Loucy (cell line): ENCODE measurements around the gene KRT86.

Experiments used
- H2AFZ ChIP-seq: fragments of 200-600 bp; sonication (generic); 2 replicates; pipeline ENCODE4 v1.6.0; 2016; ENCODE audit warnings: antibody characterized with exemption, mild to moderate bottlenecking, low read length, moderate library complexity
- H3F3A ChIP-seq: fragments of 200-600 bp; 2 replicates; pipeline ENCODE4 v1.6.0; 2016; ENCODE audit warnings: antibody characterized with exemption, low read depth, mild to moderate bottlenecking
- H3K27me3 ChIP-seq: fragments of 200-600 bp; sonication (generic); 2 replicates; pipeline ENCODE4 v1.6.1; 2014; ENCODE audit warnings: low read length, mild to moderate bottlenecking; ENCODE audit not compliant: insufficient read depth, poor library complexity, severe bottlenecking
- H3K36me3 ChIP-seq: fragments of 200-600 bp; sonication (generic); 2 replicates; pipeline ENCODE4 v1.6.1; 2016; ENCODE audit warnings: low read length; ENCODE audit not compliant: insufficient read depth
- H3K4me1 ChIP-seq: fragments of 200-600 bp; sonication (generic); 2 replicates; pipeline ENCODE4 v1.5.1; 2014; ENCODE audit warnings: low read length, mild to moderate bottlenecking; ENCODE audit not compliant: insufficient read depth, poor library complexity, severe bottlenecking
- H3K4me2 ChIP-seq: fragments of 200-600 bp; sonication (generic); 2 replicates; pipeline ENCODE4 v1.6.0; 2014; ENCODE audit warnings: antibody characterized with exemption, low read length, low read depth, mild to moderate bottlenecking; ENCODE audit not compliant: poor library complexity, severe bottlenecking
- H3K4me3 ChIP-seq: fragments of 200-600 bp; sonication (generic); 2 replicates; pipeline ENCODE4 v1.5.1; 2014; ENCODE audit warnings: low read length, mild to moderate bottlenecking, mixed read lengths; ENCODE audit not compliant: poor library complexity, severe bottlenecking
- H3K79me2 ChIP-seq: fragments of 200-600 bp; sonication (generic); 2 replicates; pipeline ENCODE4 v1.6.1; 2014; ENCODE audit warnings: low read length; ENCODE audit not compliant: insufficient read depth
- H3K9ac ChIP-seq: fragments of 200-600 bp; sonication (generic); 2 replicates; pipeline ENCODE4 v1.6.0; 2014; ENCODE audit warnings: mild to moderate bottlenecking, low read depth, low read length, moderate library complexity; ENCODE audit not compliant: poor library complexity, severe bottlenecking
- H3K9me2 ChIP-seq: fragments of 200-600 bp; sonication (generic); replicated peaks from 2 replicates; pipeline ENCODE4 v1.6.1; 2016; ENCODE audit warnings: low read depth, low read length, mixed read lengths
- H3K9me3 ChIP-seq: fragments of 200-600 bp; sonication (generic); 2 replicates; pipeline ENCODE4 v1.6.1; 2014; ENCODE audit warnings: mild to moderate bottlenecking, antibody characterized with exemption, low read length, low read depth; ENCODE audit not compliant: insufficient read depth
- H4K20me1 ChIP-seq: fragments of 200-600 bp; sonication (generic); 2 replicates; pipeline ENCODE4 v1.6.0; 2014; ENCODE audit warnings: antibody characterized with exemption, low read length, mild to moderate bottlenecking; ENCODE audit not compliant: insufficient read depth, poor library complexity, severe bottlenecking
- EZH2phosphoT487 ChIP-seq: fragments of 200-600 bp; IDR thresholded peaks from 2 replicates; pipeline ENCODE4 v1.6.1; 2018; ENCODE audit warnings: antibody characterized with exemption, mild to moderate bottlenecking, moderate library complexity, borderline replicate concordance
- TF ChIP-seq, protein P1 (sequence below): fragments of 200-600 bp; sonication (generic); conservative IDR thresholded peaks from 2 replicates; pipeline ENCODE4 v1.5.1; 2014; ENCODE audit warnings: mild to moderate bottlenecking, antibody characterized with exemption, low read length

KRT86 gene

DNA sequence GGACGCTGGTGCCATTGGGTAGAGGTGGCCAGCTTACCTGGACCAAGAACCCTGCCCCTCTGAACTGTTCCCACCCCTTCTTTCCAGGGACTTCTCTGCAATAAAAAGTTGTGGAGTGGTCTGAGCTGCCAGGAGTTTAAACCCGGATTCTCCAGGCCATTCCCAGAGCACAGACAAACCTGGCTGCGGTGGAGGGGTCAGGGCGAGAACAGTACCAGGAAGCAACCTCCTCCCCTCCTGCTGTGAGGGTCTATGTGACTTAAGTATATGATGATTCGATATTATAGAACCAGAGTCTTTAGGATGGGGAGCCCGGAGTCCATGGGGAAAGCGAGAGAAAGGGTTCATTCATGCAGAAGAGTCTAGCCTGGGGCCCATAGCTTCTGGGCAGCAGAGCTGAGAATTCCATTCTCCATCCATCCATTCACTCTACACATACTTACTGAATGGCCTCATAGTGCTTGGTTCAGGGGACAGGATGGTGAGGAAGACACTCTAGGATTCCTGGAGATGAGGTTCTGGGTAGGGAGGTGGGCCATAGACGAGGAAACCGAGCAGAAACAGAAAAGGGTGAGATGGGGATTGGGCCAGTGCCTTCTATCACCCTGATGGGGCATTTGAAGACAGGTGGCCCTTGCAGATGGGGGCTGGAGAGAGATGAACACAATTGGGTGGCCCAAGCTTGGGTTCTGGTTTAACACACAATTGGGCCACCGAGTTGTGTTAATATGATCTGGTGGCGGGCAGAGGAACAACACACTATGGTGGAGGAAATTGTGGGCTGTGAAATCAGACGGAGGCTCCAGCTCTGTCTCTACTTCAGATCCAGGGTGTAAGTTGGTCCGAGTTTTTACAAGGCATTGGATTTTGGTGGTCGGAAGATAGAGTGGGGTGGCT is 5.2 kb downstream of the KRT86 start:
- no peaks in the 10 kb centered on the region for H3K27me3 ChIP-seq
- H2AFZ ChIP-seq: no peak overlapping the region
- no peaks in the 10 kb centered on the region for H3K9me3 ChIP-seq
- no peaks in the 10 kb centered on the region for H3K9me2 ChIP-seq
- peaks cover 25% of the 10 kb centered on the region for H3K4me1 ChIP-seq
- H4K20me1 ChIP-seq: no peaks in the 10 kb centered on the region
- H3K4me2 ChIP-seq: peak overlapping the region; percentile 58
- no peak overlapping the region for H3K4me3 ChIP-seq
- no peaks in the 10 kb centered on the region for H3K79me2 ChIP-seq
- no peaks in the 10 kb centered on the region for H3F3A ChIP-seq
- H3K9ac ChIP-seq: no peak overlapping the region
- TF ChIP-seq, protein P1, sequence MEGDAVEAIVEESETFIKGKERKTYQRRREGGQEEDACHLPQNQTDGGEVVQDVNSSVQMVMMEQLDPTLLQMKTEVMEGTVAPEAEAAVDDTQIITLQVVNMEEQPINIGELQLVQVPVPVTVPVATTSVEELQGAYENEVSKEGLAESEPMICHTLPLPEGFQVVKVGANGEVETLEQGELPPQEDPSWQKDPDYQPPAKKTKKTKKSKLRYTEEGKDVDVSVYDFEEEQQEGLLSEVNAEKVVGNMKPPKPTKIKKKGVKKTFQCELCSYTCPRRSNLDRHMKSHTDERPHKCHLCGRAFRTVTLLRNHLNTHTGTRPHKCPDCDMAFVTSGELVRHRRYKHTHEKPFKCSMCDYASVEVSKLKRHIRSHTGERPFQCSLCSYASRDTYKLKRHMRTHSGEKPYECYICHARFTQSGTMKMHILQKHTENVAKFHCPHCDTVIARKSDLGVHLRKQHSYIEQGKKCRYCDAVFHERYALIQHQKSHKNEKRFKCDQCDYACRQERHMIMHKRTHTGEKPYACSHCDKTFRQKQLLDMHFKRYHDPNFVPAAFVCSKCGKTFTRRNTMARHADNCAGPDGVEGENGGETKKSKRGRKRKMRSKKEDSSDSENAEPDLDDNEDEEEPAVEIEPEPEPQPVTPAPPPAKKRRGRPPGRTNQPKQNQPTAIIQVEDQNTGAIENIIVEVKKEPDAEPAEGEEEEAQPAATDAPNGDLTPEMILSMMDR: no peak
- no peak for TF ChIP-seq EZH2phosphoT487
- H3K36me3 ChIP-seq: no peaks in the 10 kb centered on the region

DNA sequence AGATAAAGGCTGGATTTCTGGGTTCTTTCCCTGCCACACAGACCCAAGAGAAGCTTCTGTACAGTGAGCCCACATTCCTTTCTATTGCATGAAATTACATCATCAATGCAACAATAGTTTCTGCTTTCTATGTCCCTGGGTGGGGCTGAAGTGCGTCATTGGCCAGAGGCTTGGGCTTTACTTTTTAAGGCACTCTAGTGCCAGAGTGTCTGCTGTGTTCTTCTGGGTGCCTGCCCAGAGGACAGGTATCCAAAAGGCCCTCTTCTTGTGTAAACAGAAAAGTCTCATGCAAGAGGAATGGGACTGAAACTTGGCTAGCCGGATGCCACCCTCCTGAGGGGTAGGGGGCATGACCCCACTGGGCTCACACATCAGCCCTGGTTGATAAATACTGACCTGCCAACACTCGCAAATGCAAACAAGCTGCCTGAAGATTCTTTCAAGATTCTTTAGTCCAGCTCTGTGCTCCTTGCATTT is 5.9 kb downstream of the KRT86 start:
- no peaks in the 10 kb centered on the region for H3K79me2 ChIP-seq
- H3K4me1 ChIP-seq: peaks cover 30% of the 10 kb centered on the region
- H3K9ac ChIP-seq: no peak overlapping the region
- H3K27me3 ChIP-seq: no peaks in the 10 kb centered on the region
- H3K9me3 ChIP-seq: no peaks in the 10 kb centered on the region
- no peak overlapping the region for H3K4me2 ChIP-seq
- no peaks in the 10 kb centered on the region for H3K9me2 ChIP-seq
- H4K20me1 ChIP-seq: no peaks in the 10 kb centered on the region
- no peak overlapping the region for H2AFZ ChIP-seq
- no peak for TF ChIP-seq EZH2phosphoT487
- TF ChIP-seq, protein P1: no peak
- H3F3A ChIP-seq: no peaks in the 10 kb centered on the region
- H3K4me3 ChIP-seq: no peak overlapping the region
- no peaks in the 10 kb centered on the region for H3K36me3 ChIP-seq

DNA sequence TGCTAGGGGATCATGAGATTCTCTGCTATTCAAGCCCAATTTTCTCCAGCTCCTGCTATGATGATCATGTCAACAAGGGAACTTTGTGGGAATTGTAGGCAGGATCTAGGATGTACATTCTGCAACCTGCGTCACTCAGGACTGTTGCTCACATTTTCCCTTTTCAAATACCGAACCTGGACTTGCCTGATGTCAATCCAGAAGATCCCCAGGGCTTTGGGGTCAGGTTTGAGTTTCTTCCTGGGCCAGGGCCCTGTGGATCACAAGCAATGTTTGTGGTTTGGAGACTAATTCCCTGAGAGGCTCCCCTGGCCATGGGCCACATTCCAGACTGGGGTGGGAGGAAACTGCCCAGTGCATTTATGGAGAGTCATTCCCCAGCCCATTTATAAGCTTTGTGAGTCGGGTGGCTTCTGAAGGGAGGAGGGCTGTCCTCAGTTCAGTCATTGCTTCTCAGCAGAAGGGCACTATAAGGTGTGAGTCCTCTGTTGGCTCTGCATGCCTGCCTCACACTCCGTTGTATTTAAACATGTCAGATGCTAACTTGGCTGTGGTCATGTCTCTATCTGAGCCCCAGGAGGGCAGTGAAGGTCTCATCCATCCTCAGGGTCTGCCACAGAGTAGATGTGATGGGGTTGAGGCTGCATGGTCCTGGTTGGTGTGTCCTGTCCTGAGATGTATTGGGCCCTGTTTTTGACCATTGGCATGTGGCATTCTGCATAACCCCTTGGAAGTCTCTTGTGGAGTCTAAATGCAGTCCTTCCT is 6.5 kb downstream of the KRT86 start:
- H3K4me3 ChIP-seq: no peak overlapping the region
- H3K36me3 ChIP-seq: no peaks in the 10 kb centered on the region
- H3K9me2 ChIP-seq: no peaks in the 10 kb centered on the region
- no peaks in the 10 kb centered on the region for H3K9me3 ChIP-seq
- no peaks in the 10 kb centered on the region for H3F3A ChIP-seq
- no peak overlapping the region for H2AFZ ChIP-seq
- H3K27me3 ChIP-seq: no peaks in the 10 kb centered on the region
- TF ChIP-seq, protein P1: no peak
- TF ChIP-seq EZH2phosphoT487: no peak
- no peaks in the 10 kb centered on the region for H4K20me1 ChIP-seq
- H3K4me1 ChIP-seq: peaks cover 36% of the 10 kb centered on the region
- H3K79me2 ChIP-seq: no peaks in the 10 kb centered on the region
- no peak overlapping the region for H3K4me2 ChIP-seq
- no peak overlapping the region for H3K9ac ChIP-seq
